Stimulated activated naive CD4-positive, alpha-beta T cell (primary cell): ENCODE results near the gene TM9SF1.
A peak's percentile ranks its signal among the peaks of the same experiment; 100 is the strongest.

Source experiments
- DNase-seq, 6 experiments: peaks; one replicate each; lab custom pipeline; 2025; lab: John Stamatoyannopoulos, UW

TM9SF1 gene

GRCh38 chr14:24195186-24196070 is at the start of gene TM9SF1:
TM9SF1 (minus strand) TSS chr14:24195441; CDS start chr14:24195019, 422 bp downstream.
- peak; percentile 81 to 91 (median 86) for DNase-seq

GRCh38 chr14:24243336-24243836 is 48.1 kb upstream of the TM9SF1 start:
- DNase-seq = peak in 1 of 6 experiments; percentile 25

- DNase-seq = peak in 4 of 6 experiments; percentile 92 to 99 (median 96)
Measured at GRCh38 chr14:24241829-24242443, 46.7 kb upstream of the TM9SF1 start.

GRCh38 chr14:24240110-24240918 is 45.1 kb upstream of the TM9SF1 start:
- DNase-seq = no peak

GRCh38 chr14:24238527-24239037 is 43.3 kb upstream of the TM9SF1 start:
- DNase-seq = no peak

GRCh38 chr14:24238123-24238522 is 42.9 kb upstream of the TM9SF1 start:
- no peak for DNase-seq

GRCh38 chr14:24237463-24237955 is 42.3 kb upstream of the TM9SF1 start:
- DNase-seq = no peak

GRCh38 chr14:24236689-24237462 is 41.6 kb upstream of the TM9SF1 start:
- DNase-seq = no peak

- DNase-seq = no peak
Measured at GRCh38 chr14:24235804-24236688, 40.8 kb upstream of the TM9SF1 start.

- no peak for DNase-seq
Measured at GRCh38 chr14:24234095-24235005, 39.1 kb upstream of the TM9SF1 start.

- no peak for DNase-seq
Measured at GRCh38 chr14:24233538-24233866, 38.3 kb upstream of the TM9SF1 start.

GRCh38 chr14:24232645-24233537 is 37.6 kb upstream of the TM9SF1 start, which contains the start of gene GMPR2:
GMPR2 (plus strand) TSS chr14:24232929; CDS start chr14:24233254, 325 bp downstream.
- DNase-seq = peak in 1 of 6 experiments; percentile 46

- DNase-seq = peak; percentile 81 to 92 (median 85)
Measured at GRCh38 chr14:24232121-24232644, 36.9 kb upstream of the TM9SF1 start, which contains the start of gene NEDD8. NEDD8 (minus strand) TSS chr14:24232367; CDS start chr14:24232267, 100 bp downstream.

- DNase-seq = peak in 1 of 6 experiments; percentile 2
Measured at GRCh38 chr14:24231263-24232120, 36.3 kb upstream of the TM9SF1 start.

GRCh38 chr14:24228902-24229301 is 33.7 kb upstream of the TM9SF1 start:
- no peak for DNase-seq

GRCh38 chr14:24226473-24226872 is 31.2 kb upstream of the TM9SF1 start:
- no peak for DNase-seq
